HCT116 (cell line): ENCODE measurements around the gene CACNB3. TPM values are rescaled to one million over a fixed set of nuclear protein-coding genes. Genes with fewer than 3 reads are reported as not detected.

Experiments
- ATAC-seq: fragments of 200-7000 bp; cut with Tn5 transposase; 2 replicates; pipeline ENCODE4 v1.9.1; 2020; ENCODE audit warnings: mild to moderate bottlenecking, moderate library complexity
- BruUV-seq: library from RNA; stranded (reverse); fragments of 400-500 nt; replicated peaks from 2 replicates; lab custom pipeline; 2021; lab: Mats Ljungman, UMichigan
- CTCF ChIA-PET: fragments of 300-600 bp; sonication (Branson Sonifier 250); formaldehyde crosslinking; loops from one replicate; lab custom pipeline; 2021; ENCODE audit warnings: antibody characterized with exemption; lab: Charles Lee
- POLR2A ChIA-PET: fragments of 300-600, 350-600 bp; sonication (Branson Sonifier 250); formaldehyde crosslinking; loops from one replicate; lab custom pipeline; 2021; ENCODE audit warnings: antibody characterized with exemption; lab: Charles Lee
- RAD21 ChIA-PET, 2 experiments: fragments of 300-600 bp; sonication (Branson Sonifier 250); formaldehyde crosslinking; loops; one replicate each; lab custom pipeline; 2023; ENCODE audit warnings: low total read pairs in 2 of 2; ENCODE audit not compliant: uncharacterized antibody in 2 of 2, unreplicated experiment in 2 of 2, low non-redundant PET in 1 of 2; lab: Charles Lee
- DNase-seq: peaks from one replicate; pipeline ENCODE4 v3.0.0-alpha.2; 2010; ENCODE audit warnings: low read depth, low spot score
- H2AFZ ChIP-seq: fragments of 200-600 bp; shearing (Covaris generic), sonication (generic); 2 replicates; pipeline ENCODE4 v1.6.1; 2017; ENCODE audit warnings: low read depth, mixed run types, mixed read lengths, antibody characterized with exemption, low read length; ENCODE audit not compliant: poor library complexity, severe bottlenecking
- H3K27ac ChIP-seq: 2 replicates; pipeline ENCODE4 v1.5.1; 2012; ENCODE audit warnings: low read depth, low read length
- H3K27me3 ChIP-seq: fragments of 200-600 bp; sonication (generic); 2 replicates; pipeline ENCODE4 v1.6.1; 2016; ENCODE audit warnings: mixed run types, low read length, mixed read lengths; ENCODE audit not compliant: insufficient read depth
- H3K36me3 ChIP-seq, 2 experiments: fragments of 200-500 bp in 1 of 2; fragments of 200-600 bp in 1 of 2; sonication (Bioruptor generic) in 1 of 2; sonication (generic) in 1 of 2; 2 replicates each; pipeline versions ENCODE4 v1.5.1 to v1.6.1; 2014 to 2016; ENCODE audit warnings: low read length in 2 of 2, inconsistent platforms in 1 of 2, mixed read lengths in 1 of 2, mixed run types in 1 of 2; ENCODE audit not compliant: insufficient read depth in 2 of 2, control insufficient read depth in 1 of 2
- H3K4me1 ChIP-seq, 2 experiments: fragments of 200-600 bp in 1 of 2; sonication (generic) in 1 of 2; 2 replicates each; pipeline versions ENCODE4 v1.5.1 to v1.6.1; 2012 to 2017; ENCODE audit warnings: low read length in 2 of 2, inconsistent platforms in 1 of 2, mild to moderate bottlenecking in 1 of 2, mixed read lengths in 1 of 2, mixed run types in 1 of 2, moderate library complexity in 1 of 2; ENCODE audit not compliant: insufficient read depth in 2 of 2, control insufficient read depth in 1 of 2
- H3K4me2 ChIP-seq: fragments of 200-600 bp; sonication (generic); 2 replicates; pipeline ENCODE4 v1.6.1; 2017; ENCODE audit warnings: mixed run types, low read length, mixed read lengths
- H3K4me3 ChIP-seq, 2 experiments: fragments of 200-600 bp in 1 of 2; sonication (generic) in 1 of 2; replicated peaks in 1 of 2; 2 replicates each; pipeline ENCODE4 v1.5.1; 2011 to 2016; ENCODE audit warnings: low read length in 2 of 2, control low read depth in 1 of 2, low read depth in 1 of 2, mild to moderate bottlenecking in 1 of 2, mixed read lengths in 1 of 2, mixed run types in 1 of 2
- H3K79me2 ChIP-seq: fragments of 200-600 bp; sonication (generic); 2 replicates; pipeline ENCODE4 v1.6.1; 2017; ENCODE audit warnings: mild to moderate bottlenecking, mixed run types, low read length, moderate library complexity, mixed read lengths; ENCODE audit not compliant: insufficient read depth
- H3K9ac ChIP-seq: fragments of 200-600 bp; sonication (generic); 2 replicates; pipeline ENCODE4 v1.6.1; 2016; ENCODE audit warnings: low read length, mixed read lengths
- H3K9me2 ChIP-seq: fragments of 200-600 bp; sonication (generic), shearing (Covaris generic); 2 replicates; pipeline ENCODE4 v1.6.1; 2017; ENCODE audit warnings: mixed run types, mild to moderate bottlenecking, moderate library complexity; ENCODE audit not compliant: insufficient read depth
- H3K9me3 ChIP-seq, 2 experiments: fragments of 200-500 bp in 1 of 2; fragments of 200-600 bp in 1 of 2; sonication (Bioruptor generic) in 1 of 2; sonication (generic) in 1 of 2; 2 replicates each; pipeline ENCODE4 v1.6.1; 2014 to 2017; ENCODE audit warnings: low read length in 2 of 2, mixed read lengths in 2 of 2, inconsistent platforms in 1 of 2, low read depth in 1 of 2, mild to moderate bottlenecking in 1 of 2, mixed run types in 1 of 2, moderate library complexity in 1 of 2; ENCODE audit not compliant: control insufficient read depth in 1 of 2, insufficient read depth in 1 of 2
- H4K20me1 ChIP-seq: fragments of 200-600 bp; sonication (generic), shearing (Covaris generic); 2 replicates; pipeline ENCODE4 v1.6.1; 2017; ENCODE audit warnings: mixed run types, mild to moderate bottlenecking, moderate library complexity; ENCODE audit not compliant: insufficient read depth
- CBX3 ChIP-seq: IDR thresholded peaks from 2 replicates; pipeline ENCODE4 v1.6.1; 2012; ENCODE audit warnings: low read depth
- EGR1 ChIP-seq: IDR thresholded peaks from 2 replicates; pipeline ENCODE4 v1.6.1; 2012; ENCODE audit warnings: low read depth
- ELF1 ChIP-seq: IDR thresholded peaks from 2 replicates; pipeline ENCODE4 v1.6.1; 2012; ENCODE audit warnings: low read depth, borderline replicate concordance
- POLR2AphosphoS5 ChIP-seq: IDR thresholded peaks from 2 replicates; pipeline ENCODE4 v1.6.1; 2011; ENCODE audit warnings: mild to moderate bottlenecking, low read depth, low read length, moderate library complexity
- RAD21 ChIP-seq: IDR thresholded peaks from 2 replicates; pipeline ENCODE4 v1.6.1; 2012; ENCODE audit warnings: low read depth, mild to moderate bottlenecking
- REST ChIP-seq: IDR thresholded peaks from 2 replicates; pipeline ENCODE4 v1.6.1; 2012; ENCODE audit warnings: low read depth
- SIN3A ChIP-seq: IDR thresholded peaks from 2 replicates; pipeline ENCODE4 v1.6.1; 2012; ENCODE audit warnings: low read depth
- SRF ChIP-seq: IDR thresholded peaks from 2 replicates; pipeline ENCODE4 v1.6.1; 2012; ENCODE audit warnings: low read depth
- TCF7L2 ChIP-seq: IDR thresholded peaks from 2 replicates; pipeline ENCODE4 v1.7.0; 2011; ENCODE audit warnings: borderline replicate concordance, inconsistent platforms; ENCODE audit not compliant: insufficient read depth, insufficient read length; ENCODE audit errors: extremely low read depth
- YY1 ChIP-seq: IDR thresholded peaks from 2 replicates; pipeline ENCODE4 v1.6.1; 2011; ENCODE audit warnings: low read length, low read depth, moderate library complexity, mild to moderate bottlenecking; ENCODE audit not compliant: insufficient replicate concordance; ENCODE audit errors: extremely low read depth
- ZFX ChIP-seq: fragments of 450-650 bp; IDR thresholded peaks from 2 replicates; pipeline ENCODE4 v1.6.1; 2017
- intact Hi-C: fragments of 100-400 bp; cut with micrococcal nuclease; formaldehyde crosslinking; loops from 2 replicates; pipeline ENCODE4 v1.10.0; 2022
- total RNA-seq: library from RNA; stranded (reverse); gene quantifications from one replicate; pipeline ENCODE4 v1.2.1, GENCODE V29; 2021; ENCODE audit not compliant: unreplicated experiment
- TF ChIP-seq, protein P1 (sequence below): IDR thresholded peaks from 2 replicates; pipeline ENCODE4 v1.6.1; 2012
- TF ChIP-seq, protein P2 (sequence below): IDR thresholded peaks from 2 replicates; pipeline ENCODE4 v1.6.1; 2012

Gene CACNB3
- total RNA-seq, 1 experiment from 2014 or later, result 22.0 TPM

GRCh38 chr12:48827513-48828096, 9.3 kb downstream of the CACNB3 start:
- TF ChIP-seq ELF1, result no peak
- no peak for TF ChIP-seq CBX3
- no peak for TF ChIP-seq TCF7L2
- no peak for TF ChIP-seq REST
- TF ChIP-seq RAD21, result no peak
- TF ChIP-seq, protein P1, sequence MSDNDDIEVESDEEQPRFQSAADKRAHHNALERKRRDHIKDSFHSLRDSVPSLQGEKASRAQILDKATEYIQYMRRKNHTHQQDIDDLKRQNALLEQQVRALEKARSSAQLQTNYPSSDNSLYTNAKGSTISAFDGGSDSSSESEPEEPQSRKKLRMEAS, result no peak
- no peak for TF ChIP-seq SRF
- TF ChIP-seq ZFX, result no peak
- TF ChIP-seq, protein P2, sequence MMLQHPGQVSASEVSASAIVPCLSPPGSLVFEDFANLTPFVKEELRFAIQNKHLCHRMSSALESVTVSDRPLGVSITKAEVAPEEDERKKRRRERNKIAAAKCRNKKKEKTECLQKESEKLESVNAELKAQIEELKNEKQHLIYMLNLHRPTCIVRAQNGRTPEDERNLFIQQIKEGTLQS, result no peak
- no peak for TF ChIP-seq EGR1
- no peak for TF ChIP-seq POLR2AphosphoS5
- no peak for TF ChIP-seq SIN3A
- no peak for TF ChIP-seq YY1
- Histone ChIP-seq H3K4me2 (no peak overlapping the region), H3K4me1 (no peaks in the 10 kb centered on the region), H3K9me3 (no peaks in the 10 kb centered on the region), H3K9ac (no peak overlapping the region), H3K79me2 (no peaks in the 10 kb centered on the region), H3K27me3 (no peaks in the 10 kb centered on the region), H4K20me1 (no peaks in the 10 kb centered on the region), H3K36me3 (peaks cover 27 to 28% of the 10 kb centered on the region in 2 experiments; a peak in 3 of 4 replicates), H3K4me3 (no peak overlapping the region), H3K9me2 (no peaks in the 10 kb centered on the region), H3K27ac (no peak overlapping the region), H2AFZ (no peak overlapping the region)
- POLR2A ChIA-PET, result no interaction called here
- DNase-seq (no peak), ATAC-seq (0 out of 2 replicates have a peak, but pooled peaks have one; percentile 15)
- intact Hi-C loops, result no loop called here
- BruUV-seq, result no TSS peak
- RAD21 ChIA-PET, result no interaction called here
- CTCF ChIA-PET, result interaction anchor here (1.0 to 1.1 kb wide), 2 partner anchors 12 to 13 kb away, joined by 3 to 4 read pairs; no protein-coding TSS in a partner anchor
